AG08395 (cell line): ENCODE measurements around the gene RECK.
"Not testable (repeated sequence)": the region's sequence is repeated elsewhere in the genome, so short reads cannot be mapped to it uniquely, and the experiment has no call there.

Source experiments
- DNase-seq: peaks from one replicate; pipeline ENCODE4 v3.0.0; 2012; ENCODE audit warnings: mixed read lengths, low spot score

RECK gene

GRCh38 chr9:36156116-36156515 lies 119.4 kb downstream of the RECK start:
- no peak for DNase-seq

DNA sequence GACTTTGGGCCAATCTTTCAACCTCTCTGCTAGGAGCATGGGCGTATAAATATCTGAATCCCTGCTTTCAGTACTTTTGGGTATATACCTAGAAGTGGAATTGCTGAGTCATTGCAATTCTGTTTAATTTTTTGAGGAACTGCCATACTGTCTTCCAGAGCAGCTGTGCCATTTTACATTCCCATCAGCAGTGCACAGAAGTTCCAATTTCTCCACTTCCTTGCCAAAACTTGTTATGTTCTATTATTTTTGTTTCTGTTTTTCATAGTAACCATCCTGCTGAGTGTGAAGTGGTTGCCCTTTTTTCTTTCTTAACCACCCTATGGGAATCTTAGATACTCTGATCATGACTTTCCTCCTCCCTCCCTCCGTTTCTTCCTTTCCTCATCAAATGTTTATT lies 121.4 kb downstream of the RECK start:
- no peak for DNase-seq

DNA sequence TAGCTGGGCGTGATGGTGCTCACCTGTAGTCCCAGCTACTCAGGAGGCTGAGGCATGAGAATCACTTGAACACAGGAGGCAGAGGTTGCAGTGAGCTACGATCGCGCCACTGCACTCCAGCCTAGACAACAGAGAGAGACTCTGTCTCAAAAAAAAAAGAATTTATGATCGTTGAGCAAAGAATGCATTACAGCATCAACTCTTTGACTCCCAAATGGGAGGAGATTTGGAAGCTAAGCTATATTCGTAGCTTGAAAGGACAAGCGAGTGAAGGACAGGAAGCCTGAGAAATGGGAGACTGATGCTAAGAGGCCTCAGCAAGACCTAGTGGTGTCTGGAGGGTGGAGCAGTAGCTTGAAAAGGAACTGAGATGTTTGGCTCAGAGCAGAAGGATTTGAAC lies 122.2 kb downstream of the RECK start:
- no peak for DNase-seq

DNA sequence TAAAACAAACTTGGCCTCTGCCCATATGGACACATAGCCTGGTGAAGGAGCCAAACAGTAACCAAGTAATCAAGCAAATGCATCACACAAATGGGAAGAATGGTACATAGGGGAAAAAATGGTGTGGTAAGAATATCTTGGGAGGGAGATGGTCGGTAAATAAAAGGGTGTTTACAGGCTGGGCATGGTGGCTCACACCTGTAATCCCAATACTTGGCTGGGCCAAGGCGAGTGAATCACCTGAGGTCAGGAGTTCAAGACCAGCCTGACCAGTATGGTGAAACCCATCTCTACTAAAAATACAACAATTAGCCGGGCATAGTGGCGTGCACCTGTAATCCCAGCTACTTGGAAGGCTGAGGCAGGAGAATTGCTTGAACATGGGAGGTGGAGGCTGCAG lies 122.8 kb downstream of the RECK start:
- DNase-seq: not testable (repeated sequence)

DNA sequence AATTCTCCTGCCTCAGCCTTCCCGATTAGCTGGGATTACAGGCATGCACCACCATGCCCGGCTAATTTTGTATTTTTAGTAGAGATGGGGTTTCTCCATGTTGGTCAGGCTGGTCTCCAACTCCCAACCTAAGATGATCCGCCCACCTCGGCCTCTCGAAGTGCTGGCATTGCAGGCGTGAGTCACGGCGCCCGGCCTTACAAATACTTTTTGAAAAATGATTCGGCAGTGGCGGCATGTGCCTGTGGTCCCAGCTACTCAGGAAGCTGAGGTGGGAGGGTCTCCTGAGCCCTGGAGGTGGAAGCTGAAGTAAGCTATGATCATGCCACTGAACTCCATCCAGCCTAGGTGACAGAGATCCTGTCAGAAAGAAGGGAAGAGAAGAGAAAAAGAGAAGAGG lies 123.4 kb downstream of the RECK start:
- DNase-seq: not testable (repeated sequence)

DNA sequence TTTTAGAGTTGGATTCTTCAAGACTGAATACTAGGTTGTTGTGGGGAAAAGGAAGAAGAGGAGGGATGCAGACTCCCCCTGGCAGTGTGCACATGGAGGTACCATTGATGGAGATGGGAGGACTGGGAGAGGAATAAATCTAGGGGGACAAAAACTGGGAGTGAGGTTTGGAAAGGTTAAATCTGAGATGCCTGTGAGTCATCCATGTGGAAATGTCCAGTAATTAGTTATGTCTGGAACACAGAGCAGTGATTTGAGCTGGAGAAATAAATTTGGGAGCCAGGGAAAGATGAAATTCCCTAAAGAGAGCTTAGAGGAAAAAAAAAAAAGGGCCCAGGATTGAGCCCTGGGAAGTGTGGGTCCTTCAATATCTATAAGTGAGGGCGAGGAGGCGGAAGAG lies 124.5 kb downstream of the RECK start:
- peak; percentile 55 for DNase-seq

DNA sequence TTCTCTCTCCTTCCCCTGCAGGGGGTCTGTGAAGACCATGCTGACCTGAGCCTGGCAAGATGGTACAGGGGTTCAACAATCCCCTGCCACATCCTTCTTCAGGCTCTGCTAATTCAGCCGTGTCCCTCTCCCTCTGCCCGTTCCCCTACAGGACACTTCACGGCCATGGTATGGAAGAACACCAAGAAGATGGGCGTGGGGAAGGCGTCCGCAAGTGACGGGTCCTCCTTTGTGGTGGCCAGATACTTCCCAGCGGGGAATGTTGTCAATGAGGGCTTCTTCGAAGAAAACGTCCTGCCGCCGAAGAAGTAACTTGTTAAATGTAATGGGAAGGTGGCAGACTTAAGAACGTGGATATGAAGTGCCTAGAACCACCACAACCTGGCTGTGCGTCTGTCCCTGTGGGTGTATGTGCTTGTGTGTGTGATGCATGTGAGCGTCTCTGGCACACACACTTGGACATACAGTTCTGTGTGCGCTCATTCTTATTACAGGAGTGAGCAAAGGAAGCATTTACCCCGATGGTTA lies 125.6 kb downstream of the RECK start:
- no peak for DNase-seq

DNA sequence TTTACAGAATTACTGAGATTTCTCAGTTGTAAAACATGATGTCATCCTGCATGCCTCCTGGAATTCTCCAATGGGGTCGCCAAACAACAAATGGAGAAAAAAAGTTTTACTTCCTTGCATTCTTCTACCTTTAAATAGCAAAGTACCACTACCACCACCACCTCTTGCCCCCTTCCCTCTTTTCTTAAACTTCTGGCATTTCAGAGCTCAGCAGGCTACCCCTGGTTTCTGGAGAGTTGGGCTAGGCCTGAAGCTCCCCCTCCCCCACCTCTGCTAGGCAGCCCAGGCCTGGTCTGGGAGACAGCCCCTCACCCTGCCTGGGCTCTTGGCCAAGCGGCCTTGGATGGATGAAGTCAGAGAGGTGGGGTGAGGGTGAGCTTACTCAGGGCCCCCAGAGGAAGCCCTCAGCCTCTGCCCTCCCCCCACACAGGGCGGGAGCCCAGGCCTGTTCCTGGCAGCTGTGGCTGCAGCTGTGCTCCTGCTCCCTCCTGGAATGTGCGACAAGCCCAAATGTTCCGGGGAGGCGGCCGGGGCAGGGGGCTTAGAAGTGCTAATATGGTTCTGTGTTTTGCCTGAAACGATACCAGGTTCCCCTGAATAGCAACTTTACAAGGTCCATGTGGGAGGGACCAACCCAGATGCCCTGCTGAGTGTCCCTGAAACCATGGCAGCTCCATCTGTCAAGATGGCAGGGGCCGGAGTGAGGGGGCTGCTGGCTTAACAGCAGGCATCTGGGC lies 126.5 kb downstream of the RECK start:
- DNase-seq: peak; percentile 10

DNA sequence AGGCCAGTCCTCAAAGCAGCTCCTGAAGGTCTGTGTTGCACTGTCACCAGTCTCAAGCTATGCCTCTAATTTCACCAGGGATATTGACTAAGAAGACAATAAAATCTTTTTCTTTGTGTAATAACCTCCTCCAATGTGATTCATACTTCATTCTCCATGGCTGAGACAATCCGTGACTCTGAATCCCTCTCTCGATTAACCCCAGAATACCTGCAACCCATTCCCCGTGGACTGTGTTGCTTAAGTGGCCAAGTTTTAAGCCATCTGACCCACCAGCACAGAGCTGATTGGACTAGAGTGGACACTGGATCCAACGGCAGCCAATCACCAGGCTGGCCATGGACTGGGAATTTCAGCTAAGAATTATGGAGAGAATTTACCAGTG lies 127.1 kb downstream of the RECK start:
- peak; percentile 60 for DNase-seq

- DNase-seq: no peak
Observed at GRCh38 chr9:36164372-36164771, 127.7 kb downstream of the RECK start.

- DNase-seq: no peak
Observed at GRCh38 chr9:36164989-36165388, 128.3 kb downstream of the RECK start.

GRCh38 chr9:36165826-36166167 lies 129.1 kb downstream of the RECK start:
- peak; percentile 62 for DNase-seq

- DNase-seq: peak; percentile 92
Observed at GRCh38 chr9:36166168-36166927, 129.6 kb downstream of the RECK start.

DNA sequence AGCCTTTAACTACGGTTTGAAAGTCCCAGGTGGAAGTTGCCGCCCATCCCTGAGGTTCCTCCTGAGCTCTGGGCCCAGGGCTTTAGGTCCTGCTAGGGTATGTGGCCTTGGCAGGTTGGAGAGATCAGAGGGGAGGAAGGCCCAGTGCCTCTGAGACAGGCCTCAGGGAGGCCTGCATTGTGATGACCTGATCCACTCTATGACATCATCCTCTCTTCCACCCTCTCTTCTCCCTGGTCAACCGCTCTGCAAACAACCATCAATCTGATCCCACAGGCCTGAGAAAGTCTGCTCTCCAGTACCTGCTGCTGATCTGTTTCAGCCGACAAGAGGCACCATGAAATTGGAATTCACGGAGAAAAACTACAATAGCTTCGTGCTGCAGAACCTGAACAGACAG lies 132.5 kb downstream of the RECK start, which contains the start of gene CCIN:
TSS of gene CCIN (plus strand) at position 223 of the 400 bp plus-strand sequence. CDS start at position 338, 115 bp downstream.
- DNase-seq: no peak

GRCh38 chr9:36169708-36170107 lies 133.0 kb downstream of the RECK start:
- DNase-seq: no peak

DNA sequence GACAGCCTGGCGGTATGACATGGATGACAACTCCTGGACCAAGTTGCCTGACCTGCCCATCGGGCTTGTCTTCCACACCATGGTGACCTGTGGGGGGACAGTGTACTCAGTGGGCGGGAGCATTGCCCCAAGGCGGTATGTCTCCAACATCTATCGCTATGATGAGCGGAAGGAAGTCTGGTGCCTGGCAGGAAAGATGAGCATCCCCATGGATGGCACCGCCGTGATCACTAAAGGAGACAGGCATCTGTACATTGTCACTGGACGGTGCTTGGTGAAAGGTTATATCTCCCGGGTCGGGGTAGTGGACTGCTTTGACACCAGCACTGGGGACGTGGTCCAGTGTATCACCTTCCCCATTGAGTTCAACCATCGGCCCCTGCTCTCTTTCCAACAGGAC lies 133.8 kb downstream of the RECK start:
- no peak for DNase-seq

DNA sequence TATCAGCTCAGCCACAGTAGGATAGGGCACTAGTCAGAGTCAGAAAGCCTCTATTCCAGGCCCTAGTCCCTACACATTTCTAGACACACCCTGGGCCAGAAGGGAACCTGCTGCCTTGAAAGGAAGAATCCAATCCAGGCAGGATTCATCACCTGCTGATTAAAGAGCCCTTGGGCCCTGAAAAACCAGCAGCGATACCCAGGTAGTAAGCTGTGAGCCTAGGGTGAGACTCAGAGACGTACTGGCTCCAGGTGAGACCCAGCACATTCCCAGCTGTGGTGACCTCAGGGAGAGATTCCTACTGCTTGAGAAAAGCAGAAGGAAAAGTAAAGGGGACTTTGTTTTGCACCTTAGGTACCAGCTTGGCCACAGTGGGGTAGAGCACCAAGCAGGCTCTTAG lies 137.1 kb downstream of the RECK start:
- DNase-seq: no peak
